ENCODE results near the gene PLXND1.

The PLXND1 gene

GRCh38 chr3:129540776-129541516 is 65.5 kb downstream of the PLXND1 start:
- Histone ChIP-seq H3K9me3 (ENCODE audit: control insufficient read depth, low read length) (no peaks in the 10 kb centered on the region), H3K36me3 (ENCODE audit: control insufficient read depth, insufficient read depth, low read length) (no peaks in the 10 kb centered on the region), H3K4me3 (ENCODE audit: low read length) (no peak overlapping the region), H3K9ac (ENCODE audit: low read length) (no peak overlapping the region), H3K4me1 (ENCODE audit: control insufficient read depth, insufficient read depth, low read length) (no peaks in the 10 kb centered on the region), H3K27me3 (ENCODE audit: control insufficient read depth, insufficient read depth, low read length) (no peaks in the 10 kb centered on the region)

- Histone ChIP-seq H3K4me1 (ENCODE audit: control insufficient read depth, insufficient read depth, low read length) (no peaks in the 10 kb centered on the region), H3K9ac (ENCODE audit: low read length) (no peak overlapping the region), H3K36me3 (ENCODE audit: control insufficient read depth, insufficient read depth, low read length) (no peaks in the 10 kb centered on the region), H3K9me3 (ENCODE audit: control insufficient read depth, low read length) (no peaks in the 10 kb centered on the region), H3K4me3 (ENCODE audit: low read length) (no peak overlapping the region), H3K27me3 (ENCODE audit: control insufficient read depth, insufficient read depth, low read length) (no peaks in the 10 kb centered on the region)
Observed at GRCh38 chr3:129539206-129539605, 67.3 kb downstream of the PLXND1 start.

- Histone ChIP-seq H3K36me3 (ENCODE audit: control insufficient read depth, insufficient read depth, low read length) (no peaks in the 10 kb centered on the region), H3K9me3 (ENCODE audit: control insufficient read depth, low read length) (no peaks in the 10 kb centered on the region), H3K9ac (ENCODE audit: low read length) (no peak overlapping the region), H3K27me3 (ENCODE audit: control insufficient read depth, insufficient read depth, low read length) (no peaks in the 10 kb centered on the region), H3K4me3 (ENCODE audit: low read length) (no peak overlapping the region), H3K4me1 (ENCODE audit: control insufficient read depth, insufficient read depth, low read length) (no peaks in the 10 kb centered on the region)
Observed at GRCh38 chr3:129536804-129537203, 69.7 kb downstream of the PLXND1 start.

GRCh38 chr3:129536374-129536667 is 70.2 kb downstream of the PLXND1 start:
- H3K27me3 ChIP-seq (ENCODE audit: control insufficient read depth, insufficient read depth, low read length), result no peaks in the 10 kb centered on the region
- H3K4me3 ChIP-seq (ENCODE audit: low read length), result no peak overlapping the region
- no peaks in the 10 kb centered on the region for H3K36me3 ChIP-seq (ENCODE audit: control insufficient read depth, insufficient read depth, low read length)
- H3K9me3 ChIP-seq (ENCODE audit: control insufficient read depth, low read length), result no peaks in the 10 kb centered on the region
- H3K4me1 ChIP-seq (ENCODE audit: control insufficient read depth, insufficient read depth, low read length), result no peaks in the 10 kb centered on the region
- no peak overlapping the region for H3K9ac ChIP-seq (ENCODE audit: low read length)

GRCh38 chr3:129535075-129535474 is 71.4 kb downstream of the PLXND1 start:
- Histone ChIP-seq H3K9ac (ENCODE audit: low read length) (no peak overlapping the region), H3K27me3 (ENCODE audit: control insufficient read depth, insufficient read depth, low read length) (no peaks in the 10 kb centered on the region), H3K9me3 (ENCODE audit: control insufficient read depth, low read length) (no peaks in the 10 kb centered on the region), H3K4me3 (ENCODE audit: low read length) (no peak overlapping the region), H3K4me1 (ENCODE audit: control insufficient read depth, insufficient read depth, low read length) (peaks cover under 1% of the 10 kb centered on the region), H3K36me3 (ENCODE audit: control insufficient read depth, insufficient read depth, low read length) (no peaks in the 10 kb centered on the region)

- Histone ChIP-seq H3K27me3 (ENCODE audit: control insufficient read depth, insufficient read depth, low read length) (no peaks in the 10 kb centered on the region), H3K4me1 (ENCODE audit: control insufficient read depth, insufficient read depth, low read length) (peaks cover 5% of the 10 kb centered on the region), H3K9ac (ENCODE audit: low read length) (no peak overlapping the region), H3K4me3 (ENCODE audit: low read length) (no peak overlapping the region), H3K36me3 (ENCODE audit: control insufficient read depth, insufficient read depth, low read length) (no peaks in the 10 kb centered on the region), H3K9me3 (ENCODE audit: control insufficient read depth, low read length) (no peaks in the 10 kb centered on the region)
Observed at GRCh38 chr3:129534428-129535027, 71.9 kb downstream of the PLXND1 start.

- Histone ChIP-seq H3K9ac (ENCODE audit: low read length) (no peak overlapping the region), H3K4me3 (ENCODE audit: low read length) (no peak overlapping the region), H3K4me1 (ENCODE audit: control insufficient read depth, insufficient read depth, low read length) (peaks cover 5% of the 10 kb centered on the region), H3K36me3 (ENCODE audit: control insufficient read depth, insufficient read depth, low read length) (no peaks in the 10 kb centered on the region), H3K27me3 (ENCODE audit: control insufficient read depth, insufficient read depth, low read length) (no peaks in the 10 kb centered on the region), H3K9me3 (ENCODE audit: control insufficient read depth, low read length) (no peaks in the 10 kb centered on the region)
Observed at GRCh38 chr3:129533406-129533805, 73.1 kb downstream of the PLXND1 start.

- H3K27me3 ChIP-seq (ENCODE audit: control insufficient read depth, insufficient read depth, low read length), result no peaks in the 10 kb centered on the region
- H3K9ac ChIP-seq (ENCODE audit: low read length), result no peak overlapping the region
- H3K9me3 ChIP-seq (ENCODE audit: control insufficient read depth, low read length), result no peaks in the 10 kb centered on the region
- no peaks in the 10 kb centered on the region for H3K36me3 ChIP-seq (ENCODE audit: control insufficient read depth, insufficient read depth, low read length)
- peaks cover 5% of the 10 kb centered on the region for H3K4me1 ChIP-seq (ENCODE audit: control insufficient read depth, insufficient read depth, low read length)
- H3K4me3 ChIP-seq (ENCODE audit: low read length), result no peak overlapping the region
Observed at GRCh38 chr3:129532261-129532660, 74.2 kb downstream of the PLXND1 start.

- no peak overlapping the region for H3K4me3 ChIP-seq (ENCODE audit: low read length)
Observed at GRCh38 chr3:129531699-129532098, 74.8 kb downstream of the PLXND1 start.

GRCh38 chr3:129530821-129531220 is 75.7 kb downstream of the PLXND1 start:
- H3K9ac ChIP-seq (ENCODE audit: low read length), result no peak overlapping the region
- no peaks in the 10 kb centered on the region for H3K9me3 ChIP-seq (ENCODE audit: control insufficient read depth, low read length)
- H3K4me1 ChIP-seq (ENCODE audit: control insufficient read depth, insufficient read depth, low read length), result peaks cover 5% of the 10 kb centered on the region
- H3K36me3 ChIP-seq (ENCODE audit: control insufficient read depth, insufficient read depth, low read length), result no peaks in the 10 kb centered on the region
- H3K27me3 ChIP-seq (ENCODE audit: control insufficient read depth, insufficient read depth, low read length), result no peaks in the 10 kb centered on the region
- no peak overlapping the region for H3K4me3 ChIP-seq (ENCODE audit: low read length)

More at GRCh38 chr3:129531699-129532098, 74.8 kb downstream of the PLXND1 start:
- Histone ChIP-seq H3K36me3 (ENCODE audit: control insufficient read depth, insufficient read depth, low read length) (no peaks in the 10 kb centered on the region), H3K9me3 (ENCODE audit: control insufficient read depth, low read length) (no peaks in the 10 kb centered on the region), H3K9ac (ENCODE audit: low read length) (no peak overlapping the region), H3K4me1 (ENCODE audit: control insufficient read depth, insufficient read depth, low read length) (peaks cover 5% of the 10 kb centered on the region), H3K27me3 (ENCODE audit: control insufficient read depth, insufficient read depth, low read length) (no peaks in the 10 kb centered on the region)

GRCh38 chr3:129530251-129530791 is 76.2 kb downstream of the PLXND1 start:
- Histone ChIP-seq H3K9me3 (ENCODE audit: control insufficient read depth, low read length) (no peaks in the 10 kb centered on the region), H3K27me3 (ENCODE audit: control insufficient read depth, insufficient read depth, low read length) (no peaks in the 10 kb centered on the region), H3K4me3 (ENCODE audit: low read length) (no peak overlapping the region), H3K9ac (ENCODE audit: low read length) (no peak overlapping the region), H3K4me1 (ENCODE audit: control insufficient read depth, insufficient read depth, low read length) (peaks cover 5% of the 10 kb centered on the region), H3K36me3 (ENCODE audit: control insufficient read depth, insufficient read depth, low read length) (no peaks in the 10 kb centered on the region)

GRCh38 chr3:129529436-129530210 is 76.9 kb downstream of the PLXND1 start:
- Histone ChIP-seq H3K9me3 (ENCODE audit: control insufficient read depth, low read length) (no peaks in the 10 kb centered on the region), H3K27me3 (ENCODE audit: control insufficient read depth, insufficient read depth, low read length) (no peaks in the 10 kb centered on the region), H3K4me3 (ENCODE audit: low read length) (no peak overlapping the region), H3K9ac (ENCODE audit: low read length) (no peak overlapping the region), H3K4me1 (ENCODE audit: control insufficient read depth, insufficient read depth, low read length) (peaks cover 5% of the 10 kb centered on the region), H3K36me3 (ENCODE audit: control insufficient read depth, insufficient read depth, low read length) (no peaks in the 10 kb centered on the region)

Measured in mucosa of stomach (tissue), 1 donor.